ENCODE data around the gene PRRT4. TPM values are rescaled to one million over a fixed set of nuclear protein-coding genes. Genes with fewer than 3 reads are reported as not detected.

Gene PRRT4
- total RNA-seq, 1 donor from 2014 or later, result not detected

- no peaks in the 10 kb centered on the region for H3K9me3 Mint-ChIP-seq
- CTCF ChIA-PET, result interaction anchor here (1.6 kb wide), 1 partner anchor 64 kb away, joined by 3 read pairs; no protein-coding TSS in a partner anchor
- no peak for TF ChIP-seq CTCF (IDR thresholded peaks at IDR 0.05)
These were observed 33.5 kb upstream of the PRRT4 start for GRCh38 chr7:128394904-128395496.

GRCh38 chr7:128393526-128394330, 32.2 kb upstream of the PRRT4 start:
- POLR2A ChIA-PET, result interaction anchor here (0.6 kb wide), 1 partner anchor 46 kb away, joined by 3 read pairs; no protein-coding TSS in a partner anchor
- ATAC-seq (ENCODE audit: low read depth) (no peak), DNase-seq (no peak)
- Mint-ChIP-seq H3K4me3 (no peak overlapping the region), H3K9me3 (no peaks in the 10 kb centered on the region), H3K36me3 (ENCODE audit: low read depth) (peaks cover 50% of the 10 kb centered on the region), H3K27me3 (no peaks in the 10 kb centered on the region), H3K27ac (no peak overlapping the region), H3K4me1 (peaks cover 2% of the 10 kb centered on the region)
- CTCF ChIA-PET, result no interaction called here
- intact Hi-C loops (cut with micrococcal nuclease), result no loop called here
- TF ChIP-seq CTCF (IDR thresholded peaks at IDR 0.05), result no peak

More at GRCh38 chr7:128394904-128395496, 33.5 kb upstream of the PRRT4 start:
- no peaks in the 10 kb centered on the region for H3K27me3 Mint-ChIP-seq
- H3K27ac Mint-ChIP-seq, result no peak overlapping the region
- peaks cover 56% of the 10 kb centered on the region for H3K36me3 Mint-ChIP-seq (ENCODE audit: low read depth)
- intact Hi-C loops (cut with micrococcal nuclease), result no loop called here
- ATAC-seq (ENCODE audit: low read depth) (no peak), DNase-seq (no peak)
- POLR2A ChIA-PET, result no interaction called here
- no peak overlapping the region for H3K4me3 Mint-ChIP-seq
- peaks cover 1% of the 10 kb centered on the region for H3K4me1 Mint-ChIP-seq

GRCh38 chr7:128392446-128393327, 31.2 kb upstream of the PRRT4 start:
- peaks cover 3% of the 10 kb centered on the region for H3K4me1 Mint-ChIP-seq
- H3K9me3 Mint-ChIP-seq, result no peaks in the 10 kb centered on the region
- DNase-seq, result no peak
- H3K36me3 Mint-ChIP-seq (ENCODE audit: low read depth), result peaks cover 40% of the 10 kb centered on the region
- intact Hi-C loops (cut with micrococcal nuclease), result no loop called here
- no peaks in the 10 kb centered on the region for H3K27me3 Mint-ChIP-seq
- H3K4me3 Mint-ChIP-seq, result no peak overlapping the region
- no peak for TF ChIP-seq CTCF (IDR thresholded peaks at IDR 0.05)
- H3K27ac Mint-ChIP-seq, result no peak overlapping the region
- no peak for ATAC-seq (ENCODE audit: low read depth)
- ChIA-PET POLR2A (interaction anchor here (0.6 kb wide), 1 partner anchor 45 kb away, joined by 3 read pairs; no protein-coding TSS in a partner anchor), CTCF (no interaction called here)

GRCh38 chr7:128391805-128392204, 30.3 kb upstream of the PRRT4 start:
- Mint-ChIP-seq H3K36me3 (ENCODE audit: low read depth) (peaks cover 31% of the 10 kb centered on the region), H3K27me3 (no peaks in the 10 kb centered on the region), H3K4me1 (peaks cover 5% of the 10 kb centered on the region), H3K9me3 (no peaks in the 10 kb centered on the region), H3K27ac (no peak overlapping the region), H3K4me3 (no peak overlapping the region)
- no peak for ATAC-seq (ENCODE audit: low read depth)
- no peak for DNase-seq
- ChIA-PET CTCF (no interaction called here), POLR2A (no interaction called here)
- intact Hi-C loops (cut with micrococcal nuclease), result no loop called here
- TF ChIP-seq CTCF (IDR thresholded peaks at IDR 0.05), result no peak
